Thyroid gland (tissue), 4 donors: ENCODE results near the gene MAP3K9. TPM values are rescaled to one million over a fixed set of nuclear protein-coding genes. Genes with fewer than 3 reads are reported as not detected.
A peak's percentile ranks its signal among the peaks of the same experiment; 100 is the strongest.
"Not testable (repeated sequence)": the region's sequence is repeated elsewhere in the genome, so short reads cannot be mapped to it uniquely, and the experiment has no call there.

Experiments
- DNase-seq, 2 donors: peaks; one replicate each; pipeline ENCODE4 v3.0.0-alpha.2; 2019
- H3K27ac ChIP-seq, 3 donors: fragments of 200-600 bp; sonication (generic); 1 replicate in 2 of 3; 2 replicates in 1 of 3; pipeline ENCODE4 v1.5.1; 2016 to 2019; ENCODE audit warnings: mild to moderate bottlenecking in 1 of 3, moderate library complexity in 1 of 3
- H3K27me3 ChIP-seq: fragments of 200-600 bp; sonication (generic); one replicate; pipeline ENCODE4 v1.5.1; 2019
- H3K36me3 ChIP-seq, 2 donors: fragments of 200-600 bp; sonication (generic); one replicate each; pipeline ENCODE4 v1.5.1; 2016 to 2019
- H3K4me1 ChIP-seq, 2 donors: fragments of 200-600 bp; sonication (generic); one replicate each; pipeline ENCODE4 v1.5.1; 2017 to 2019
- H3K4me3 ChIP-seq, 3 donors: fragments of 200-600 bp; sonication (generic); replicated peaks in 1 of 3; 1 replicate in 2 of 3; 2 replicates in 1 of 3; pipeline ENCODE4 v1.5.1; 2016; ENCODE audit warnings: mild to moderate bottlenecking in 1 of 3
- H3K9me3 ChIP-seq: fragments of 200-600 bp; sonication (generic); one replicate; pipeline ENCODE4 v1.5.1; 2017
- CTCF ChIP-seq, 6 experiments: fragments of 200-600 bp in 3 of 6; fragments of 450-650 bp in 3 of 6; sonication (generic) in 3 of 6; IDR thresholded peaks; one replicate each; pipeline ENCODE4 v1.5.1; 2016 to 2019; ENCODE audit warnings: antibody characterized with exemption in 6 of 6, mild to moderate bottlenecking in 2 of 6, inconsistent platforms in 1 of 6, moderate library complexity in 1 of 6
- POLR2A ChIP-seq, 2 donors: fragments of 450-650 bp; IDR thresholded peaks; one replicate each; pipeline ENCODE4 v1.6.1; 2017; ENCODE audit warnings: antibody characterized with exemption in 2 of 2, mild to moderate bottlenecking in 2 of 2, moderate library complexity in 1 of 2
- WGBS, 2 donors: methylation state at CpG; one replicate each; pipeline ENCODE4 v1.1.5; 2017; 5-methylcytosine and 5-hydroxymethylcytosine counted together
- intact Hi-C: fragments of 100-400 bp; cut with DNase I; formaldehyde crosslinking; loops from one replicate; pipeline ENCODE4 v1.15.1; 2023
- total RNA-seq, 4 donors: library from RNA; depleted of rRNA; stranded (reverse); fragments of >200 nt; gene quantifications; one replicate each; pipeline ENCODE4 v1.2.3, GENCODE V29; 2016

The MAP3K9 gene
- total RNA-seq, 4 donors from 2014 or later, result 7.7 to 19.7 (median 11.9) TPM

DNA sequence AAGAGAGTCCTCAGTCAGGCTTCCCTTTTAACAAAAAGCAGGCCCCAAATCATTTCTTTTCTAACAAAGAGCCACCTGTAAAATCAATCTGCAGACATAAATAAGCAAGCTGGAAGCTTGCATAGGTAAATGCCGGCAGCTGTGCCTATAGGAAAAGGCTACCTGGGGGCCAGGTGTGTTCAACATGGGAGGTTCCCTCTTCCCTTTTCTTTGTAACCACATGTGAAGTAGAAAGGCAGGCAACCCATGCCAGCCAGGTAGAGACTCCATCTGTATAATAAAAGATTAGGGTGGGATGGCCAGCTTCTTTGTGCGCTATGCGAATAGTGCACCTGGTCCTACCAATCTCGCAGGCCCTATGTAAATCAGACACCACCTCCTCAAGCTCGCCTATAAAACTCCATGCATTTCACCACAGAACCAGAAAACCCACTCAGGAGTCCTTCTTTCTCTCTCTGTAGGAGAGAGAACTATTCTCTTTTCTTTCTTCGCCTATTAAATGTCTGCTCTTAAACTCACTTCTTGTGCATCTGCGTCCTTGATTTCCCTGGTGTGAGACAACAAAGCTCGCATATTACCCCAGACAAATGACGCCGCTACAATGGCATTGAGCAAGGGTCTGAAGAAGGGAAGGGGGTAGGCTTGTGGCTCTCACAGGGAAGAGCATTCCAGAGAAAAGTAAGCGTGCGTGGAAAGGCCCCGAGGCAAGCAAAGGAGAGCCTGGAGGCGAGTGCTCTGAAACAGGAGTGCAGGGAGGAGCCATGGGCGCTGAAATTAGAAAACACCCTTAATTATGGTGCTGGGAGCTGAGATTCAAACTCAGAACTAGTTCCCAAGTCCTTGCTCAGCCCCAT is 100.4 kb downstream of the MAP3K9 start:
- Histone ChIP-seq H3K27ac (peak overlapping the region in 1 of 3 donors; percentile 59), H3K4me1 (peaks cover 29 to 64% of the 10 kb centered on the region in 2 donors), H3K27me3 (no peaks in the 10 kb centered on the region), H3K4me3 (no peak overlapping the region), H3K9me3 (no peaks in the 10 kb centered on the region), H3K36me3 (no peaks in the 10 kb centered on the region)
- TF ChIP-seq POLR2A (IDR thresholded peaks at IDR 0.05) (no peak), CTCF (IDR thresholded peaks at IDR 0.05) (no peak)
- intact Hi-C loops, result loop anchor here (5.0 kb wide), 1 partner anchor 37 kb away; no protein-coding TSS in a partner anchor
- no peak for DNase-seq
- WGBS, 2 donors, result 88 to 94% methylated on average over 15 of the region's 15 CpGs

DNA sequence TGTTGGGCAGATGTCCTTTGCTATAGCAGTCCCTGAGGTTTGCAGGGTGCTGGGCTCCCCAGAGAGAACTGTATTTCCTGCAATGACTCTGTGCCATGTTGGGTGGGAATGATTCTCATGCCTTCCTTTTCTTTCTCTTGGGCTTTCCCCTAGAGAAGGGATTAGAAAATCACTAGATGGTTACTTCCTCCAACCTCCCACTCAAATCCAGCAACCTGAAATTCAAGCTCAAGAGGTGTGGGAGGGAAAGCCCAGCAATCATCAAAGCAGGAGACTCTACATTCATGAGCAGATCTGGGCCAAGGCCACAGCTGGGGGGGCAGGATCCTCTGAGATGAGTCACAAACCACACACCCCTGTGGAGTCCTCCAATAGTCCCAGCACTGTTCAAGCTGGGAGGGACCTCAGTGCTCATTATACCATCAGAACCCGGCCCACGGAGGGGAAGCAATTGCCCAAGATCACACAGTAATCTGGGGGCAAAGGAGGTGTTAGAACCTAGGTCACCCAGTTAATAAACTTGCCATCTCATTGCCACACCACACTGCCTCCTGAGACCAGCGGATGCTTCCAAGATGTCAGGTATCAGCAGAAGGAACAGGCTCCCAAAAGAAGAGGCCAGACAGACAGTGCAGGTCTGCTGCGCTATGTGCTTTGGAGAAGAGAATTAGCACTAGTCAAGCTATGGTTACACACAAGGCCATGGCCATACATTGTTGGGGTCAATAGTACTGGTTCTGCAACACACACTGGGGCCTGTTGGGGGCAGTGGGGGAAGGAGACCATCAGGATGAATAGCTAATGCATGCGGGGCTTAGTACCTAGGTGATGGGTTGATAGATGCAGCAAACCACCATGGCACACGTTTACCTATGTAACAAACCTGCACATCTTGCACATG is 101.9 kb downstream of the MAP3K9 start:
- Histone ChIP-seq H3K9me3 (no peaks in the 10 kb centered on the region), H3K27me3 (no peaks in the 10 kb centered on the region), H3K4me1 (peaks cover 21 to 55% of the 10 kb centered on the region in 2 donors), H3K4me3 (no peak overlapping the region), H3K27ac (no peak overlapping the region), H3K36me3 (no peaks in the 10 kb centered on the region)
- intact Hi-C loops, result loop anchor here (5.0 kb wide), 1 partner anchor 35 kb away; no protein-coding TSS in a partner anchor
- DNase-seq, result peak; percentile 65 to 71
- 89 to 95% methylated on average over 6 of the region's 6 CpGs for WGBS, 2 donors
- TF ChIP-seq POLR2A (IDR thresholded peaks at IDR 0.05) (no peak), CTCF (IDR thresholded peaks at IDR 0.05) (no peak)

GRCh38 chr14:70706177-70706576 is 103.1 kb downstream of the MAP3K9 start:
- Histone ChIP-seq H3K36me3 (no peaks in the 10 kb centered on the region), H3K9me3 (no peaks in the 10 kb centered on the region), H3K27ac (no peak overlapping the region), H3K4me1 (peaks cover 24 to 52% of the 10 kb centered on the region in 2 donors), H3K27me3 (no peaks in the 10 kb centered on the region), H3K4me3 (no peak overlapping the region)
- TF ChIP-seq POLR2A (IDR thresholded peaks at IDR 0.05) (no peak), CTCF (IDR thresholded peaks at IDR 0.05) (no peak)
- no peak for DNase-seq
- intact Hi-C loops, result loop anchor here (5.0 kb wide), 1 partner anchor 34 kb away; no protein-coding TSS in a partner anchor

DNA sequence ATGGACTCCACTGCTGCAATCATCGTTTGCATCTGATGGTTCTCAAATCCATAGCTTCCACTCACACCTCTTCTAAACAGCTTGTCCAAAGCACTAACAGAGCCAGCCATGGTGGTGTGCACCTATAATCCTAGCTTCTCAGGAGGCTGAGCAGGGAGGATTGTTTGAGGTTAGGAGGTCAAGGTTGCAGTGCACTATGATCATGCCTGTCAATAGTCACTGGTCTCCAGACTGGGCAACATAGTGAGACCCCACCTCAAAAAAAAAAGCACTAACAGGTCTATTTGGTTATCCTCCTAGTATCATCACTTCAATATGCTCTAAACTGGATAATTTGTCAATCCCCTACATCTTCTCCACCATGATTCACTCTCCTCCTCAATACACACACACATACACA is 104.4 kb downstream of the MAP3K9 start:
- DNase-seq, result no peak
- no peak for TF ChIP-seq CTCF (IDR thresholded peaks at IDR 0.05)
- no peak for TF ChIP-seq POLR2A (IDR thresholded peaks at IDR 0.05)
- H3K9me3 ChIP-seq, result no peaks in the 10 kb centered on the region
- no peaks in the 10 kb centered on the region for H3K36me3 ChIP-seq
- H3K27ac ChIP-seq, result no peak overlapping the region
- intact Hi-C loops, result loop anchor here (5.0 kb wide), 1 partner anchor 33 kb away; no protein-coding TSS in a partner anchor
- H3K4me1 ChIP-seq, result peaks cover 24 to 49% of the 10 kb centered on the region in 2 donors
- H3K27me3 ChIP-seq, result no peaks in the 10 kb centered on the region
- no peak overlapping the region for H3K4me3 ChIP-seq
- 73 to 90% methylated on average over 1 of the region's 1 CpG for WGBS, 2 donors

GRCh38 chr14:70703621-70704168 is 105.6 kb downstream of the MAP3K9 start:
- H3K4me3 ChIP-seq, H3K9me3 ChIP-seq, H3K27ac ChIP-seq, H3K36me3 ChIP-seq, intact Hi-C loops, DNase-seq, H3K27me3 ChIP-seq: not testable (repeated sequence)
- 93 to 100% methylated on average over 1 of the region's 1 CpG for WGBS, 2 donors
- H3K4me1 ChIP-seq, result peaks cover 22 to 46% of the 10 kb centered on the region in 2 donors
